ENCODE measurements around the gene SLC37A1. TPM values are rescaled to one million over a fixed set of nuclear protein-coding genes. Genes with fewer than 3 reads are reported as not detected.
"Not testable (repeated sequence)": the region's sequence is repeated elsewhere in the genome, so short reads cannot be mapped to it uniquely, and the experiment has no call there.

Gene SLC37A1
- total RNA-seq, 4 donors from 2014 or later: 2.3 to 8.8 (median 6.3) TPM

GRCh38 chr21:42466700-42467099, 47.0 kb upstream of the SLC37A1 start:
- Histone ChIP-seq H3K27ac (no peak overlapping the region), H3K4me1 (no peaks in the 10 kb centered on the region), H3K9me3 (no peaks in the 10 kb centered on the region), H3K36me3 (no peaks in the 10 kb centered on the region), H3K4me3 (no peak overlapping the region), H3K27me3 (no peaks in the 10 kb centered on the region)
- TF ChIP-seq POLR2A (IDR thresholded peaks at IDR 0.05) (no peak), CTCF (IDR thresholded peaks at IDR 0.05) (no peak)
- DNase-seq: no peak
- intact Hi-C loops (cut with DNase I; ENCODE audit: low total_unique reads): no loop called here

GRCh38 chr21:42467140-42467983, 46.3 kb upstream of the SLC37A1 start:
- no peak for DNase-seq
- Histone ChIP-seq H3K36me3 (no peaks in the 10 kb centered on the region), H3K27ac (no peak overlapping the region), H3K27me3 (no peaks in the 10 kb centered on the region), H3K4me3 (no peak overlapping the region), H3K4me1 (no peaks in the 10 kb centered on the region), H3K9me3 (no peaks in the 10 kb centered on the region)
- TF ChIP-seq POLR2A (IDR thresholded peaks at IDR 0.05): no peak
- TF ChIP-seq CTCF (IDR thresholded peaks at IDR 0.05): no peak
- intact Hi-C loops (cut with DNase I; ENCODE audit: low total_unique reads): no loop called here

GRCh38 chr21:42468491-42469131, 45.0 kb upstream of the SLC37A1 start:
- no peak overlapping the region for H3K27ac ChIP-seq
- no peaks in the 10 kb centered on the region for H3K9me3 ChIP-seq
- H3K36me3 ChIP-seq: no peaks in the 10 kb centered on the region
- no peak overlapping the region for H3K4me3 ChIP-seq
- H3K4me1 ChIP-seq: no peaks in the 10 kb centered on the region
- no peak for TF ChIP-seq POLR2A (IDR thresholded peaks at IDR 0.05)
- no peak for TF ChIP-seq CTCF (IDR thresholded peaks at IDR 0.05)
- no peak for DNase-seq
- intact Hi-C loops (cut with DNase I; ENCODE audit: low total_unique reads): no loop called here
- H3K27me3 ChIP-seq: no peaks in the 10 kb centered on the region

- intact Hi-C loops (cut with DNase I; ENCODE audit: low total_unique reads): no loop called here
- no peak overlapping the region for H3K4me3 ChIP-seq
- H3K27ac ChIP-seq: no peak overlapping the region
- no peaks in the 10 kb centered on the region for H3K27me3 ChIP-seq
- TF ChIP-seq CTCF (IDR thresholded peaks at IDR 0.05): no peak
- TF ChIP-seq POLR2A (IDR thresholded peaks at IDR 0.05): no peak
- no peaks in the 10 kb centered on the region for H3K9me3 ChIP-seq
- no peak for DNase-seq
- H3K36me3 ChIP-seq: no peaks in the 10 kb centered on the region
- H3K4me1 ChIP-seq: no peaks in the 10 kb centered on the region
These were observed 44.4 kb upstream of the SLC37A1 start for GRCh38 chr21:42469272-42469671.

GRCh38 chr21:42469726-42470125, 43.9 kb upstream of the SLC37A1 start:
- DNase-seq; H3K4me3 ChIP-seq; H3K9me3 ChIP-seq; H3K36me3 ChIP-seq; H3K27ac ChIP-seq; H3K27me3 ChIP-seq; intact Hi-C loops (cut with DNase I; ENCODE audit: low total_unique reads); H3K4me1 ChIP-seq: not testable (repeated sequence)

All from uterus (tissue), 4 donors.